ENCODE data around the gene NEMP2. TPM values are rescaled to one million over a fixed set of nuclear protein-coding genes. Genes with fewer than 3 reads are reported as not detected.

The NEMP2 gene
- polyA plus RNA-seq, 2 of the 4 experiments (the other 2 are of a cell fraction): 7.1 to 22.0 TPM

DNA sequence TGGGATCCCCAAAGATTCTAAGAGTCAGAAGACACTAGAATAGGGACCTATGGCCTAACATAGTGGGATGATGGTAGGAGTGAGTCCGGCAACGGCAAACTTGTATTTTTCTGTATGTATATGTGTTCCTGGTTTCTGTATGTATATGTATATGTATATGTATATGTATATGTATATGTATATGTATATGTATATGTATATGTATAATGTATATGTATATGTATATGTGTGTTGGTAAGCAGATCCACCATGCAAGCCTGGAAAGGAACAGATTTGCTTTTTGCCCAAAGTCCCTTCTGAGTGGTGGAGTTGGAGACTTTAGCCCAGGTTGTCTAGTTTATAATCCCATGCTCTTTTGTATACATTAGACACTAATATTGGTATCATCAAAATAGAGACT lies 79.7 kb downstream of the NEMP2 start:
- whole genome bisulfite sequencing (ENCODE audit: missing lambda C conversion rate): 93% methylated on average over 2 of the region's 2 CpGs
- no peak for FAIRE-seq
- H3K4me2 ChIP-seq: no peak overlapping the region
- H3K27ac ChIP-seq: no peak overlapping the region
- DNase-seq (ENCODE audit: low read depth in 1 of 2, low spot score in 1 of 2): no peak
- no peaks in the 10 kb centered on the region for H3K9me3 ChIP-seq
- TF ChIP-seq PHF8 (IDR thresholded peaks at IDR 0.05; ENCODE audit: borderline replicate concordance, low read depth): no peak
- TF ChIP-seq, protein P1, sequence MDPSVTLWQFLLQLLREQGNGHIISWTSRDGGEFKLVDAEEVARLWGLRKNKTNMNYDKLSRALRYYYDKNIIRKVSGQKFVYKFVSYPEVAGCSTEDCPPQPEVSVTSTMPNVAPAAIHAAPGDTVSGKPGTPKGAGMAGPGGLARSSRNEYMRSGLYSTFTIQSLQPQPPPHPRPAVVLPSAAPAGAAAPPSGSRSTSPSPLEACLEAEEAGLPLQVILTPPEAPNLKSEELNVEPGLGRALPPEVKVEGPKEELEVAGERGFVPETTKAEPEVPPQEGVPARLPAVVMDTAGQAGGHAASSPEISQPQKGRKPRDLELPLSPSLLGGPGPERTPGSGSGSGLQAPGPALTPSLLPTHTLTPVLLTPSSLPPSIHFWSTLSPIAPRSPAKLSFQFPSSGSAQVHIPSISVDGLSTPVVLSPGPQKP (IDR thresholded peaks at IDR 0.05; ENCODE audit: low read depth, low read length): no peak
- no peak for TF ChIP-seq ZNF302 (CRISPR knock-in tag; IDR thresholded peaks at IDR 0.05)
- no peak for TF ChIP-seq ESRRA (IDR thresholded peaks at IDR 0.05; ENCODE audit: borderline replicate concordance, low read length)
- no peak for TF ChIP-seq KDM1A (IDR thresholded peaks at IDR 0.05; ENCODE audit: low read depth)
- no peak for TF ChIP-seq SREBF2 (IDR thresholded peaks at IDR 0.05)
- TF ChIP-seq RAD21 (conservative IDR thresholded peaks at IDR 0.05 in 1 of 2, IDR thresholded peaks at IDR 0.05 in 1 of 2): no peak
- TF ChIP-seq NPAS2 (CRISPR knock-in tag; IDR thresholded peaks at IDR 0.05; ENCODE audit: borderline replicate concordance): no peak
- TF ChIP-seq HOXB5 (CRISPR knock-in tag; IDR thresholded peaks at IDR 0.05): no peak
- TF ChIP-seq TP53 (CRISPR knock-in tag; IDR thresholded peaks at IDR 0.05): no peak
- TF ChIP-seq ZSCAN20 (CRISPR knock-in tag; IDR thresholded peaks at IDR 0.05): no peak
- no peak for ATAC-seq
- H3K4me3 ChIP-seq: no peak overlapping the region
- ChIA-PET POLR2A (no interaction called here), CTCF (no interaction called here)
- peaks cover 3% of the 10 kb centered on the region; the same call in 1 of the 3 replicates for H3K4me1 ChIP-seq

Small RNA genes lying within 50 kb of the gene (small RNA-seq; reads per million reads assigned to genes)
- gene RN7SKP179: 0 reads per million in 6 experiments

Other genes with a start within 250 kb of the NEMP2 start
- gene HIBCH, start 214.9 kb downstream of the NEMP2 start, polyA plus RNA-seq (2011; rRNA removed): 17.6 and 26.9 TPM in 2 replicates
- gene HIBCH, start 214.9 kb downstream of the NEMP2 start, polyA plus RNA-seq (2017; fragmentation: RNase III; extraction: RNeasy Plus Mini Kit Qiagen cat#74134 plus additional on column Dnase treatment): 21.8 to 21.9 TPM (median 21.8 TPM) in 3 replicates
- 12.8 and 14.6 TPM in 2 replicates for gene INPP1, start 191.1 kb downstream of the NEMP2 start, polyA plus RNA-seq (2011; rRNA removed)
- gene INPP1, start 191.1 kb downstream of the NEMP2 start, polyA plus RNA-seq (2017; fragmentation: RNase III; extraction: RNeasy Plus Mini Kit Qiagen cat#74134 plus additional on column Dnase treatment): 15.9 to 19.9 TPM (median 18.4 TPM) in 3 replicates
- 33.2 and 41.3 TPM in 2 replicates for gene MFSD6, start 126.4 kb downstream of the NEMP2 start, polyA plus RNA-seq (2011; rRNA removed)
- 13.3 to 15.9 TPM (median 14.3 TPM) in 3 replicates for gene MFSD6, start 126.4 kb downstream of the NEMP2 start, polyA plus RNA-seq (2017; fragmentation: RNase III; extraction: RNeasy Plus Mini Kit Qiagen cat#74134 plus additional on column Dnase treatment)
- gene NAB1, start 114.4 kb upstream of the NEMP2 start, polyA plus RNA-seq (2011; rRNA removed): 55.6 and 67.3 TPM in 2 replicates
- 31.8 to 37.8 TPM (median 37.6 TPM) in 3 replicates for gene NAB1, start 114.4 kb upstream of the NEMP2 start, polyA plus RNA-seq (2017; fragmentation: RNase III; extraction: RNeasy Plus Mini Kit Qiagen cat#74134 plus additional on column Dnase treatment)

Measured in A549 (cell line).